ENCODE measurements around the gene ATP5F1E. TPM values are rescaled to one million over a fixed set of nuclear protein-coding genes. Genes with fewer than 3 reads are reported as not detected.

The ATP5F1E gene
- total RNA-seq, 1 experiment from 2014 or later: 44.2 TPM

- H3K9me3 ChIP-seq: no peaks in the 10 kb centered on the region
- DNase-seq: no peak
- H3K27me3 ChIP-seq: no peaks in the 10 kb centered on the region
- H3K4me3 ChIP-seq: peak overlapping the region; percentile 91
- peaks cover 75% of the 10 kb centered on the region for H3K36me3 ChIP-seq
Measured at GRCh38 chr20:59030911-59031563, 1.1 kb downstream of the ATP5F1E start.

- no peaks in the 10 kb centered on the region for H3K9me3 ChIP-seq
- peaks cover 81% of the 10 kb centered on the region for H3K36me3 ChIP-seq
- no peak overlapping the region for H3K4me3 ChIP-seq
- DNase-seq: no peak
- no peaks in the 10 kb centered on the region for H3K27me3 ChIP-seq
Measured at GRCh38 chr20:59028812-59029211, 3.3 kb downstream of the ATP5F1E start.

- Histone ChIP-seq H3K9me3 (no peaks in the 10 kb centered on the region), H3K4me3 (no peak overlapping the region), H3K27me3 (no peaks in the 10 kb centered on the region), H3K36me3 (peaks cover 84% of the 10 kb centered on the region)
- no peak for DNase-seq
Measured at GRCh38 chr20:59027741-59028320, 4.3 kb downstream of the ATP5F1E start.

GRCh38 chr20:59026904-59027740, 5.0 kb downstream of the ATP5F1E start:
- Histone ChIP-seq H3K4me3 (no peak overlapping the region), H3K9me3 (no peaks in the 10 kb centered on the region), H3K36me3 (peaks cover 85% of the 10 kb centered on the region), H3K27me3 (no peaks in the 10 kb centered on the region)
- no peak for DNase-seq

GRCh38 chr20:59025511-59025910, 6.6 kb downstream of the ATP5F1E start:
- no peaks in the 10 kb centered on the region for H3K9me3 ChIP-seq
- H3K36me3 ChIP-seq: peaks cover 75% of the 10 kb centered on the region
- DNase-seq: no peak
- no peak overlapping the region for H3K4me3 ChIP-seq
- no peaks in the 10 kb centered on the region for H3K27me3 ChIP-seq

- no peak for DNase-seq
- Histone ChIP-seq H3K27me3 (no peaks in the 10 kb centered on the region), H3K9me3 (no peaks in the 10 kb centered on the region), H3K4me3 (no peak overlapping the region), H3K36me3 (peaks cover 71% of the 10 kb centered on the region)
Measured at GRCh38 chr20:59025086-59025485, 7.0 kb downstream of the ATP5F1E start.

GRCh38 chr20:59024111-59024530, 8.0 kb downstream of the ATP5F1E start:
- Histone ChIP-seq H3K4me3 (no peak overlapping the region), H3K27me3 (no peaks in the 10 kb centered on the region), H3K9me3 (no peaks in the 10 kb centered on the region), H3K36me3 (peaks cover 61% of the 10 kb centered on the region)
- no peak for DNase-seq

GRCh38 chr20:59023616-59024015, 8.5 kb downstream of the ATP5F1E start:
- DNase-seq: no peak
- Histone ChIP-seq H3K4me3 (no peak overlapping the region), H3K36me3 (peaks cover 56% of the 10 kb centered on the region), H3K27me3 (no peaks in the 10 kb centered on the region), H3K9me3 (no peaks in the 10 kb centered on the region)

GRCh38 chr20:59022754-59023153, 9.4 kb downstream of the ATP5F1E start:
- no peak for DNase-seq
- H3K4me3 ChIP-seq: no peak overlapping the region
- no peaks in the 10 kb centered on the region for H3K27me3 ChIP-seq
- peaks cover 47% of the 10 kb centered on the region for H3K36me3 ChIP-seq
- H3K9me3 ChIP-seq: no peaks in the 10 kb centered on the region

GRCh38 chr20:59020938-59021551, 11.1 kb downstream of the ATP5F1E start:
- DNase-seq: no peak
- H3K9me3 ChIP-seq: no peaks in the 10 kb centered on the region
- H3K4me3 ChIP-seq: no peak overlapping the region
- H3K27me3 ChIP-seq: no peaks in the 10 kb centered on the region
- peaks cover 30% of the 10 kb centered on the region for H3K36me3 ChIP-seq

GRCh38 chr20:59019217-59019616, 12.9 kb downstream of the ATP5F1E start, which contains the start of gene TUBB1:
Gene TUBB1 (plus strand): TSS chr20:59019429. CDS start chr20:59019523, 94 bp downstream.
- Histone ChIP-seq H3K4me3 (no peak within 1 kb of the TSS), H3K36me3 (peaks cover 12% of the 10 kb centered on the region)
- no peak for DNase-seq

GRCh38 chr20:59018817-59019216, 13.3 kb downstream of the ATP5F1E start:
- no peaks in the 10 kb centered on the region for H3K27me3 ChIP-seq
- H3K9me3 ChIP-seq: no peaks in the 10 kb centered on the region
- DNase-seq: no peak
- H3K4me3 ChIP-seq: no peak overlapping the region
- H3K36me3 ChIP-seq: peaks cover 8% of the 10 kb centered on the region

More at GRCh38 chr20:59019217-59019616, 12.9 kb downstream of the ATP5F1E start, which contains the start of gene TUBB1:
- H3K9me3 ChIP-seq: no peaks in the 10 kb centered on the region
- no peaks in the 10 kb centered on the region for H3K27me3 ChIP-seq

- Histone ChIP-seq H3K27me3 (no peaks in the 10 kb centered on the region), H3K36me3 (no peaks in the 10 kb centered on the region; the same call in none of the 2 replicates), H3K9me3 (no peaks in the 10 kb centered on the region), H3K4me3 (no peak overlapping the region)
- DNase-seq: no peak
Measured at GRCh38 chr20:59017493-59018231, 14.5 kb downstream of the ATP5F1E start.

- DNase-seq: no peak
- Histone ChIP-seq H3K36me3 (no peaks in the 10 kb centered on the region; the same call in 1 of the 2 replicates), H3K4me3 (no peak overlapping the region), H3K27me3 (no peaks in the 10 kb centered on the region), H3K9me3 (no peaks in the 10 kb centered on the region)
Measured at GRCh38 chr20:59016795-59017492, 15.2 kb downstream of the ATP5F1E start.

GRCh38 chr20:59015812-59016711, 16.1 kb downstream of the ATP5F1E start:
- H3K36me3 ChIP-seq: no peaks in the 10 kb centered on the region; the same call in 1 of the 2 replicates
- H3K27me3 ChIP-seq: no peaks in the 10 kb centered on the region
- H3K4me3 ChIP-seq: no peak overlapping the region
- DNase-seq: no peak
- no peaks in the 10 kb centered on the region for H3K9me3 ChIP-seq
